WTC11 (cell line): ENCODE measurements around the gene CLDN7. TPM values are rescaled to one million over a fixed set of nuclear protein-coding genes. Genes with fewer than 3 reads are reported as not detected.

Source experiments
- ATAC-seq: fragments of 200-7000 bp; cut with Tn5 transposase; 2 replicates; pipeline ENCODE4 v1.10.0; 2021; ENCODE audit warnings: mild to moderate bottlenecking, moderate library complexity
- CTCF ChIA-PET: fragments of 300-600 bp; sonication (Branson Sonifier 250); formaldehyde crosslinking; loops from one replicate; lab custom pipeline; 2021; ENCODE audit warnings: antibody characterized with exemption; lab: Charles Lee
- POLR2A ChIA-PET: fragments of 350-600 bp; sonication (Branson Sonifier 250); formaldehyde crosslinking; loops from one replicate; lab custom pipeline; 2021; ENCODE audit warnings: antibody characterized with exemption; lab: Charles Lee
- DNase-seq: peaks from one replicate; pipeline ENCODE4 v3.0.0; 2021; ENCODE audit warnings: low spot score
- H3K27ac Mint-ChIP-seq: 2 replicates; pipeline ENCODE4 v1.8.0; 2021; ENCODE audit warnings: mixed read lengths
- H3K27me3 Mint-ChIP-seq: 2 replicates; pipeline ENCODE4 v1.8.0; 2021; ENCODE audit warnings: low read depth, mild to moderate bottlenecking, moderate library complexity, mixed read lengths
- H3K36me3 Mint-ChIP-seq: 2 replicates; pipeline ENCODE4 v1.8.0; 2021; ENCODE audit warnings: mixed read lengths
- H3K4me1 Mint-ChIP-seq: 2 replicates; pipeline ENCODE4 v1.8.0; 2022; ENCODE audit warnings: mixed read lengths
- H3K4me3 Mint-ChIP-seq: 2 replicates; pipeline ENCODE4 v1.8.0; 2021; ENCODE audit warnings: mild to moderate bottlenecking, moderate library complexity, mixed read lengths
- H3K9me3 Mint-ChIP-seq: 2 replicates; pipeline ENCODE4 v1.8.0; 2021; ENCODE audit warnings: mixed read lengths
- CREM ChIP-seq: sonication (generic); formaldehyde crosslinking; IDR thresholded peaks from 2 replicates; pipeline ENCODE4 v1.8.1; 2022; ENCODE audit warnings: mild to moderate bottlenecking, missing genetic modification reagents, moderate library complexity
- ELF4 ChIP-seq: sonication (generic); formaldehyde crosslinking; IDR thresholded peaks from 2 replicates; pipeline ENCODE4 v1.8.1; 2022; ENCODE audit warnings: low read depth, mild to moderate bottlenecking, moderate library complexity, missing genetic modification reagents
- ESRRA ChIP-seq: sonication (generic); formaldehyde crosslinking; IDR thresholded peaks from 2 replicates; pipeline ENCODE4 v1.8.1; 2022; ENCODE audit warnings: mild to moderate bottlenecking, missing genetic modification reagents, borderline replicate concordance
- IRF2 ChIP-seq: sonication (generic); formaldehyde crosslinking; IDR thresholded peaks from 2 replicates; pipeline ENCODE4 v1.8.0; 2022; ENCODE audit warnings: low read depth, missing genetic modification reagents, borderline replicate concordance
- KAT7 ChIP-seq: sonication (generic); formaldehyde crosslinking; IDR thresholded peaks from 2 replicates; pipeline ENCODE4 v1.8.1; 2023; ENCODE audit warnings: missing genetic modification reagents, mild to moderate bottlenecking, borderline replicate concordance
- NFYB ChIP-seq: sonication (generic); formaldehyde crosslinking; conservative IDR thresholded peaks from 2 replicates; pipeline ENCODE4 v1.8.0; 2022; ENCODE audit warnings: low read depth, missing genetic modification reagents
- NR3C1 ChIP-seq: sonication (generic); formaldehyde crosslinking; conservative IDR thresholded peaks from 2 replicates; pipeline ENCODE4 v1.8.1; 2023; ENCODE audit warnings: low read depth, mild to moderate bottlenecking, missing genetic modification reagents
- PRRX2 ChIP-seq: fragments of 250-450 bp; sonication (Bioruptor Pico); IDR thresholded peaks from 2 replicates; pipeline ENCODE4 v1.8.0; 2021; ENCODE audit warnings: mild to moderate bottlenecking
- RELA ChIP-seq: sonication (generic); formaldehyde crosslinking; IDR thresholded peaks from 2 replicates; pipeline ENCODE4 v1.8.1; 2022; ENCODE audit warnings: missing genetic modification reagents, mild to moderate bottlenecking, borderline replicate concordance
- SMAD3 ChIP-seq: sonication (generic); formaldehyde crosslinking; IDR thresholded peaks from 2 replicates; pipeline ENCODE4 v1.8.0; 2022; ENCODE audit warnings: missing genetic modification reagents, mild to moderate bottlenecking, borderline replicate concordance
- SP1 ChIP-seq: sonication (generic); formaldehyde crosslinking; conservative IDR thresholded peaks from 2 replicates; pipeline ENCODE4 v1.8.1; 2022; ENCODE audit warnings: missing genetic modification reagents
- TCF7 ChIP-seq: sonication (generic); formaldehyde crosslinking; IDR thresholded peaks from 2 replicates; pipeline ENCODE4 v1.8.0; 2022; ENCODE audit warnings: mild to moderate bottlenecking, low read depth, missing genetic modification reagents, moderate library complexity
- TP53 ChIP-seq: sonication (generic); formaldehyde crosslinking; IDR thresholded peaks from 2 replicates; pipeline ENCODE4 v1.8.1; 2023; ENCODE audit warnings: mild to moderate bottlenecking, missing genetic modification reagents
- ZBTB21 ChIP-seq: sonication (generic); formaldehyde crosslinking; IDR thresholded peaks from 2 replicates; pipeline ENCODE4 v1.8.1; 2023; ENCODE audit warnings: mild to moderate bottlenecking, missing genetic modification reagents, borderline replicate concordance
- ZNF138 ChIP-seq: sonication (generic); formaldehyde crosslinking; conservative IDR thresholded peaks from 2 replicates; pipeline ENCODE4 v1.8.1; 2022; ENCODE audit warnings: mild to moderate bottlenecking, moderate library complexity, missing genetic modification reagents
- ZNF232 ChIP-seq: sonication (generic); formaldehyde crosslinking; IDR thresholded peaks from 2 replicates; pipeline ENCODE4 v1.8.0; 2022; ENCODE audit warnings: mild to moderate bottlenecking, missing genetic modification reagents
- ZNF263 ChIP-seq: sonication (generic); formaldehyde crosslinking; IDR thresholded peaks from 2 replicates; pipeline ENCODE4 v1.8.1; 2022; ENCODE audit warnings: low read depth, mild to moderate bottlenecking, moderate library complexity, missing genetic modification reagents
- ZNF317 ChIP-seq: sonication (generic); formaldehyde crosslinking; IDR thresholded peaks from 2 replicates; pipeline ENCODE4 v1.8.1; 2023; ENCODE audit warnings: low read depth, mild to moderate bottlenecking, moderate library complexity, missing genetic modification reagents, borderline replicate concordance
- ZNF671 ChIP-seq: fragments of 250-450 bp; sonication (Bioruptor Pico); IDR thresholded peaks from 2 replicates; pipeline ENCODE4 v1.8.0; 2021; ENCODE audit warnings: mild to moderate bottlenecking
- total RNA-seq: library from RNA; stranded (reverse); gene quantifications from 3 replicates; pipeline ENCODE4 v1.2.3, GENCODE V29; 2021
- TF ChIP-seq, protein P1 (sequence below): fragments of 250-450 bp; sonication (Bioruptor Pico); IDR thresholded peaks from 2 replicates; pipeline ENCODE4 v1.9.0; 2021; ENCODE audit warnings: mild to moderate bottlenecking, borderline replicate concordance
- TF ChIP-seq, protein P2 (sequence below): sonication (generic); formaldehyde crosslinking; IDR thresholded peaks from 2 replicates; pipeline ENCODE4 v1.8.1; 2023; ENCODE audit warnings: mild to moderate bottlenecking, moderate library complexity, missing genetic modification reagents
- TF ChIP-seq, protein P3 (sequence below): fragments of 250-450 bp; sonication (Bioruptor Pico); IDR thresholded peaks from 2 replicates; pipeline ENCODE4 v1.8.0; 2021; ENCODE audit warnings: mild to moderate bottlenecking
- TF ChIP-seq, protein P4 (sequence below): sonication (generic); formaldehyde crosslinking; IDR thresholded peaks from 2 replicates; pipeline ENCODE4 v1.8.0; 2023; ENCODE audit warnings: missing genetic modification reagents

Gene CLDN7
- total RNA-seq, 1 experiment from 2014 or later: 136 TPM

DNA sequence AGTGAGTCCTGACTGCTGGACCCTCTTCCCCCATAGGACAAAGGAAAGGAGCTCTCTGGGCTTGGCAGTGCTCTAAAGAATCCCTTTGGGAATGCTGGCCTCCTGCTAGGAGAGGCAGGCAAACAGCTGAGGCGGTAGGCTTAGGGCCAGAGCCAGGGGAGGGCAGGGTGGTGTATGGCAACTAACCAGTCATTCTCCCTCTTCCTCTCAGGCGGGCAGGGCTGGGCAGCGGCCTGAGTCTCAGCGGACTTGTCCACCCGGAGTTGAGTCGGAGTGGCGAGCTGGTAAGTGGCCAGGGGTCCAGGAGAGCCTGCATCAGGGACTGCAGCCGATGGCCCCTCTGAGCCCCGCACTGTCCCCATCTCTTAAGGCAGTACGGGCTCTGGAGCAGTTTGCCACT, 38.2 kb downstream of the CLDN7 start (continued):
- TF ChIP-seq, protein P1, sequence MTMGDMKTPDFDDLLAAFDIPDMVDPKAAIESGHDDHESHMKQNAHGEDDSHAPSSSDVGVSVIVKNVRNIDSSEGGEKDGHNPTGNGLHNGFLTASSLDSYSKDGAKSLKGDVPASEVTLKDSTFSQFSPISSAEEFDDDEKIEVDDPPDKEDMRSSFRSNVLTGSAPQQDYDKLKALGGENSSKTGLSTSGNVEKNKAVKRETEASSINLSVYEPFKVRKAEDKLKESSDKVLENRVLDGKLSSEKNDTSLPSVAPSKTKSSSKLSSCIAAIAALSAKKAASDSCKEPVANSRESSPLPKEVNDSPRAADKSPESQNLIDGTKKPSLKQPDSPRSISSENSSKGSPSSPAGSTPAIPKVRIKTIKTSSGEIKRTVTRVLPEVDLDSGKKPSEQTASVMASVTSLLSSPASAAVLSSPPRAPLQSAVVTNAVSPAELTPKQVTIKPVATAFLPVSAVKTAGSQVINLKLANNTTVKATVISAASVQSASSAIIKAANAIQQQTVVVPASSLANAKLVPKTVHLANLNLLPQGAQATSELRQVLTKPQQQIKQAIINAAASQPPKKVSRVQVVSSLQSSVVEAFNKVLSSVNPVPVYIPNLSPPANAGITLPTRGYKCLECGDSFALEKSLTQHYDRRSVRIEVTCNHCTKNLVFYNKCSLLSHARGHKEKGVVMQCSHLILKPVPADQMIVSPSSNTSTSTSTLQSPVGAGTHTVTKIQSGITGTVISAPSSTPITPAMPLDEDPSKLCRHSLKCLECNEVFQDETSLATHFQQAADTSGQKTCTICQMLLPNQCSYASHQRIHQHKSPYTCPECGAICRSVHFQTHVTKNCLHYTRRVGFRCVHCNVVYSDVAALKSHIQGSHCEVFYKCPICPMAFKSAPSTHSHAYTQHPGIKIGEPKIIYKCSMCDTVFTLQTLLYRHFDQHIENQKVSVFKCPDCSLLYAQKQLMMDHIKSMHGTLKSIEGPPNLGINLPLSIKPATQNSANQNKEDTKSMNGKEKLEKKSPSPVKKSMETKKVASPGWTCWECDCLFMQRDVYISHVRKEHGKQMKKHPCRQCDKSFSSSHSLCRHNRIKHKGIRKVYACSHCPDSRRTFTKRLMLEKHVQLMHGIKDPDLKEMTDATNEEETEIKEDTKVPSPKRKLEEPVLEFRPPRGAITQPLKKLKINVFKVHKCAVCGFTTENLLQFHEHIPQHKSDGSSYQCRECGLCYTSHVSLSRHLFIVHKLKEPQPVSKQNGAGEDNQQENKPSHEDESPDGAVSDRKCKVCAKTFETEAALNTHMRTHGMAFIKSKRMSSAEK (CRISPR knock-in tag): no peak
- no peak for TF ChIP-seq ZNF232 (CRISPR knock-in tag)
- no peak for TF ChIP-seq RELA
- TF ChIP-seq TP53: no peak
- no peak for TF ChIP-seq NR3C1 (CRISPR knock-in tag)
- no peak for TF ChIP-seq ZBTB21 (CRISPR knock-in tag)
- TF ChIP-seq IRF2 (CRISPR knock-in tag): no peak
- TF ChIP-seq, protein P2, sequence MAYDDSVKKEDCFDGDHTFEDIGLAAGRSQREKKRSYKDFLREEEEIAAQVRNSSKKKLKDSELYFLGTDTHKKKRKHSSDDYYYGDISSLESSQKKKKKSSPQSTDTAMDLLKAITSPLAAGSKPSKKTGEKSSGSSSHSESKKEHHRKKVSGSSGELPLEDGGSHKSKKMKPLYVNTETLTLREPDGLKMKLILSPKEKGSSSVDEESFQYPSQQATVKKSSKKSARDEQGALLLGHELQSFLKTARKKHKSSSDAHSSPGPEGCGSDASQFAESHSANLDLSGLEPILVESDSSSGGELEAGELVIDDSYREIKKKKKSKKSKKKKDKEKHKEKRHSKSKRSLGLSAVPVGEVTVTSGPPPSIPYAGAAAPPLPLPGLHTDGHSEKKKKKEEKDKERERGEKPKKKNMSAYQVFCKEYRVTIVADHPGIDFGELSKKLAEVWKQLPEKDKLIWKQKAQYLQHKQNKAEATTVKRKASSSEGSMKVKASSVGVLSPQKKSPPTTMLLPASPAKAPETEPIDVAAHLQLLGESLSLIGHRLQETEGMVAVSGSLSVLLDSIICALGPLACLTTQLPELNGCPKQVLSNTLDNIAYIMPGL (CRISPR knock-in tag): no peak
- TF ChIP-seq SP1 (CRISPR knock-in tag): no peak

DNA sequence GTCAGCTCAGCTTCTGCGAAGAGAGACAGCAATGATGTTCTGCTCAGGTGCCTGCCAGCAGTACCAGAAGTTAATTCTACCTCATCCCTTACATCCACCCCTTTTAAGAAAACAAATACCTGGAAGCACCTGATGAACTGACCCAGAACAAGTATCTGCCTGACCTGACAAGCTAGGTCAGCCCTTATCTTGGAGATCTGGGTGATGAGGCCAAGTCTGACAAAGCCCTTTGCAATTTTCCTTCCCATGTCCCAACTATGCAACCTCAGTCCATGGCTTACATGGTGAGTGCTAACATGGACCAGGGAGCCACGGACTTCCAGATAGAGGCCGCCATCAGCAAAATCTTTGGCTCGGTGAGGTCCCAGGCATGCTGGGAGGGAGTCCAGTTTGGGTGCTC, 38.9 kb downstream of the CLDN7 start:
- Mint-ChIP-seq H3K27me3 (peaks cover 4% of the 10 kb centered on the region; the same call in 1 of the 2 replicates), H3K4me1 (peaks cover 23% of the 10 kb centered on the region), H3K27ac (peak overlapping the region; percentile 49; the same call in 1 of the 2 replicates)
- no peak for ATAC-seq
- CTCF ChIA-PET: interaction anchor here (1.0 kb wide), 2 partner anchors 9 to 73 kb away, joined by 3 to 4 read pairs; no protein-coding TSS in a partner anchor
- POLR2A ChIA-PET: no interaction called here
- TF ChIP-seq CREM: no peak
- no peak for TF ChIP-seq TCF7
- TF ChIP-seq ZNF138 (CRISPR knock-in tag): no peak
- no peak for TF ChIP-seq KAT7 (CRISPR knock-in tag)
- TF ChIP-seq, all 79 proteins: peak for 0
- peaks cover 24% of the 10 kb centered on the region for H3K36me3 Mint-ChIP-seq
- no peaks in the 10 kb centered on the region for H3K9me3 Mint-ChIP-seq
- H3K4me3 Mint-ChIP-seq: no peak overlapping the region
- DNase-seq: no peak

DNA sequence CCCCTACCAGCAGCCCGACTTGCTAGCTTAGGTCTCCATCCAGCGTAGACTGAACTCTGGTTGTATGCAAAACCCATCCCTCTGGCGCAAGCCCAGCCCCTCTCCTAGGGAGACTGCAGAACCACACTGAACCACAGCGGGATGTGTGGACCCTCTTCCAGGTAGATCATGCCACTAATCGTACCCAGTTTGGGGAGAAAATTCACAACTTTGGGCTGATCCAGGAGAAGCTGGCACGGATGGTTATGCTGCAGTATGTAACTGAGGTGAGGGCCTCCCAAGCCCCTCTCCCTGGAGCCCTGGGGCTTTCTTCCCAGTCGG, 39.3 kb downstream of the CLDN7 start:
- Mint-ChIP-seq H3K9me3 (no peaks in the 10 kb centered on the region), H3K4me3 (no peak overlapping the region), H3K36me3 (peaks cover 20% of the 10 kb centered on the region), H3K4me1 (peaks cover 27% of the 10 kb centered on the region), H3K27me3 (peaks cover 4% of the 10 kb centered on the region; the same call in 1 of the 2 replicates), H3K27ac (no peak overlapping the region)
- CTCF ChIA-PET: interaction anchor here (1.0 kb wide), 2 partner anchors 9 to 73 kb away, joined by 3 to 4 read pairs; no protein-coding TSS in a partner anchor
- DNase-seq: peak; percentile 15
- ATAC-seq: no peak
- POLR2A ChIA-PET: no interaction called here
- TF ChIP-seq ZNF317 (CRISPR knock-in tag) (no peak), PRRX2 (no peak), ZNF671 (CRISPR knock-in tag) (no peak), SP1 (CRISPR knock-in tag) (no peak), SMAD3 (CRISPR knock-in tag) (no peak), NR3C1 (CRISPR knock-in tag) (no peak), ESRRA (CRISPR knock-in tag) (no peak), NFYB (CRISPR knock-in tag) (no peak), ZNF263 (no peak), ELF4 (CRISPR knock-in tag) (no peak)
- TF ChIP-seq, protein P3, sequence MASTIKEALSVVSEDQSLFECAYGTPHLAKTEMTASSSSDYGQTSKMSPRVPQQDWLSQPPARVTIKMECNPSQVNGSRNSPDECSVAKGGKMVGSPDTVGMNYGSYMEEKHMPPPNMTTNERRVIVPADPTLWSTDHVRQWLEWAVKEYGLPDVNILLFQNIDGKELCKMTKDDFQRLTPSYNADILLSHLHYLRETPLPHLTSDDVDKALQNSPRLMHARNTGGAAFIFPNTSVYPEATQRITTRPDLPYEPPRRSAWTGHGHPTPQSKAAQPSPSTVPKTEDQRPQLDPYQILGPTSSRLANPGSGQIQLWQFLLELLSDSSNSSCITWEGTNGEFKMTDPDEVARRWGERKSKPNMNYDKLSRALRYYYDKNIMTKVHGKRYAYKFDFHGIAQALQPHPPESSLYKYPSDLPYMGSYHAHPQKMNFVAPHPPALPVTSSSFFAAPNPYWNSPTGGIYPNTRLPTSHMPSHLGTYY (CRISPR knock-in tag): no peak
- TF ChIP-seq, protein P4, sequence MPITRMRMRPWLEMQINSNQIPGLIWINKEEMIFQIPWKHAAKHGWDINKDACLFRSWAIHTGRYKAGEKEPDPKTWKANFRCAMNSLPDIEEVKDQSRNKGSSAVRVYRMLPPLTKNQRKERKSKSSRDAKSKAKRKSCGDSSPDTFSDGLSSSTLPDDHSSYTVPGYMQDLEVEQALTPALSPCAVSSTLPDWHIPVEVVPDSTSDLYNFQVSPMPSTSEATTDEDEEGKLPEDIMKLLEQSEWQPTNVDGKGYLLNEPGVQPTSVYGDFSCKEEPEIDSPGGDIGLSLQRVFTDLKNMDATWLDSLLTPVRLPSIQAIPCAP: no peak
